Mucosa of stomach (tissue), 1 donor: ENCODE results near the gene UTP4.

Source experiments
- H3K27me3 ChIP-seq: one replicate; pipeline ENCODE4 v1.7.0; 2013; ENCODE audit warnings: mild to moderate bottlenecking, low read length; ENCODE audit not compliant: control insufficient read depth, insufficient read depth
- H3K36me3 ChIP-seq: one replicate; pipeline ENCODE4 v1.7.0; 2013; ENCODE audit warnings: low read length; ENCODE audit not compliant: control insufficient read depth, insufficient read depth
- H3K4me1 ChIP-seq: one replicate; pipeline ENCODE4 v1.7.0; 2013; ENCODE audit warnings: mild to moderate bottlenecking, low read length; ENCODE audit not compliant: control insufficient read depth, insufficient read depth
- H3K4me3 ChIP-seq: one replicate; pipeline ENCODE4 v1.7.0; 2013; ENCODE audit warnings: low read length
- H3K9ac ChIP-seq: one replicate; pipeline ENCODE4 v1.7.0; 2013; ENCODE audit warnings: mild to moderate bottlenecking, low read length, moderate library complexity
- H3K9me3 ChIP-seq: one replicate; pipeline ENCODE4 v1.7.0; 2013; ENCODE audit warnings: mild to moderate bottlenecking, low read length, moderate library complexity; ENCODE audit not compliant: control insufficient read depth
- donor health status: Pancreatic carcinoma.

The UTP4 gene

DNA sequence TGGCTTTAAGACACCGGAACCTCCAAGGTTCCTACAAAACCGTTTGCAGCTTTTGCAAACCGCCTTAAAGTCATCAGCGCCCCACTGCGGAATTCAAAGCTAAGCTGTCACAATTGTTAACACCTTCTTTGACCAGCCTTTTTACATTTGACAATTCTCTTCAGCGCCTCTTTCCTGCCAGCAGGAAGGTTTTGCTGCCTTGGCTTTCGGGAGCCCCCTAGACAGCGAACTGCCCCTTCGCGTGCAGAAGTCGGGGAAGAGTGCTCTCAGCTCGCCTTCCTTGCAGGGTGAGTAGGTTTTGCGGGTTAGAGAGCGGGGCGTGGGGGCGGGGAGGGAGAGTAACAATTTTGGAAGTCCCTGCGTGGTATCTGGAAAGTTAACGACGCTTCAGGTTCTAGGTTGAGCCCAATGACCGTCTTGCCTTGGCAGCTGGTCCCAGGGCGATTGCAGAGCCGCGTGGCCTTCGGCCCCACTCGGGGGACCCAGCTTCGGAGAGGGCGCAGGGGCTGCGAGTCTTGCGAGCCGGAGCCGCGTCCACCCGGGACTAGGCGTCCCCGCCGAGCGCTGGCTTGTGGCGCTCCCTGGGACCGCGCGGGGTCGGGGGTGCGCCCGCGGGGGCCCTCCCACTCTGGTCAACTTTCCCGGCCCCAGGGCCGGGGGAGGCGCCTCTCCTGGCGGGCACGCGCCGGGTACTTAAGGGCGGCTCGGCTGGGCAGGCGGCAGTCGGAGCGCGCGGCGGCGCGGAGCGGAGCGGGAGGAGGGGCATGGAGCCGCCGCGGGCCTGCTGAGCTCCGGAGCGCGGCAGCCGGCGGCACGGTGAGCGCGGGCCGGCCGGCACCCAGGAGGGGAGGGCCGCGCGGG, 26.7 kb upstream of the UTP4 start, which contains the start of gene HAS3:
HAS3 (plus strand) TSS at position 153 of the 861 bp plus-strand sequence. CDS start 3,743 bp downstream, outside the sequence.
- H3K9ac ChIP-seq: peak within 1 kb of the TSS; percentile 41
- H3K27me3 ChIP-seq: peaks cover 28% of the 10 kb centered on the region
- peaks cover 24% of the 10 kb centered on the region for H3K4me1 ChIP-seq
- peak within 1 kb of the TSS; percentile 36 for H3K4me3 ChIP-seq
- no peaks in the 10 kb centered on the region for H3K36me3 ChIP-seq
- no peaks in the 10 kb centered on the region for H3K9me3 ChIP-seq

DNA sequence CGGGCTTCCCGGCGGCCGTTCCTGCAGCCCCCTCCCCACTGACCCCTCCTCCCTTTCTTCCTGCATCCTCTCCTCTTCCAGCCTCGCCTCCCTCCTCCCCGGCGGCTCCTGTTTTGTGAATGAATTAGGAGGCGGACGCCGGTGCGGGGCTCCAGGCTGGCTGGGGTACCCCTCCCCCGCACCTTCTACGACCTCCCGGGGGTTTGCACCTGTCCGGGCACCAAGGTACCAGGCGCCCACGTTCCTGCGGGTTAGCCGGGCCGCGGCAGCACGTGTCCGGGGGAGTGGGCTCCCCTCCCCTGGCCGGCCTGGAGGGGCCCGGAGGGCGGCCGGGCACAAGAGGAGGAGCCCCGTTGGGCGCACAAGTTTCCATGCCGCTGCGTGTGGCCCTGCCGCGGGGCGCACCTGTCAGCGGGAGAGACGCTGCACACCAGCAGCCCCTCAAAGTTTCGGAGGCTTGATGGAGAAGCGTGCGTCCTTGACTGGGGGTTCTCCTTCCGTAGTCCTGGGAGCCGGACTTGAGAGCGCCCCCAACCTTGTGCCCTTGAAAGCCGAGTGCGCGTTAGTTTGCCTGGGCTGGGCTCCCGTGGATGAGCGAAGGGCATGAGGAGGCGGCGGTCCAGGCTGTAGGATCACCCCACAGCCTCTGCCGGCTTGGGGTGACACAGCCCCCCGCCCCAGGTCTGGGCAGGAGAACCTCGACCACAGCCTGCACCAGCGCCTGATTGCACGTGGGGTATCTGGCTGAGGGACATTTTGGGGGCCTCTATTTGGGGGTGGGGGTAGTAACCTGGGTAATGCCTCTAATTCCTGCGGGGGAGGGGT, 25.7 kb upstream of the UTP4 start:
- Histone ChIP-seq H3K36me3 (no peaks in the 10 kb centered on the region), H3K27me3 (peaks cover 25% of the 10 kb centered on the region), H3K4me1 (peaks cover 24% of the 10 kb centered on the region), H3K4me3 (peak overlapping the region; percentile 28), H3K9me3 (no peaks in the 10 kb centered on the region), H3K9ac (peak overlapping the region; percentile 39)

DNA sequence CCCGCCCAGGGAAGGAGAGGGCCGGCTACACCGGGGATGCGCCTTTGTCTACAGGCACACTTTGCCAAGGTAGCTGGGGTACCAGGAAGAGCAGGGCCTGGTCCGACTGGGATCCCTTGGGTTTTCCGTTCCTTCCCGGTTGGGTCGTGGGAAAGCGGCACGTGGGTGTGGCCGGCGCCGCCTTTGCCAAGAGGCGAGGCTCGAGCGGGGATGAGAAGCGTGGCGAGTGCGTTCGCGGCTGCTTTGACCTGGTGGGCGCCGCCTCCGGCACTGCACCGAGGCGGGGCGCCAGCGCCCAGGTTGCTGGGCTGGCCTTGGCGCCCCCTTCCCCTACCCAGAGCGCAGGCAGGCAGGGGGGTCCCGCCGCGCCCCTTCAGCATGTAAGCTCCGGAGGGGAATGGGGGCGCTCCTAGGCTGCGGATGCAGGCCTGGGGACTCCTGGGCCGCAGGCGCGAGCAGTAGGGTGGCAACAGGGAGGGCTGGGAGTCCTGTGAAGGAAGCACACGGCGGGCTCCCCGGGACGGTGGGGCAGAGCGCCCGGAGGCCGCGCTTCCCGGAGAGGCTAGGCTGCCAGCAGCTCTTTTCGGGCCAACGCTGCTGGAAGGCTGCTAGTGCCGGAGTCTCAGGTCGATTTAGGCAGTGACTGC, 25.0 kb upstream of the UTP4 start:
- H3K9me3 ChIP-seq: no peaks in the 10 kb centered on the region
- H3K9ac ChIP-seq: peak overlapping the region; percentile 39

DNA sequence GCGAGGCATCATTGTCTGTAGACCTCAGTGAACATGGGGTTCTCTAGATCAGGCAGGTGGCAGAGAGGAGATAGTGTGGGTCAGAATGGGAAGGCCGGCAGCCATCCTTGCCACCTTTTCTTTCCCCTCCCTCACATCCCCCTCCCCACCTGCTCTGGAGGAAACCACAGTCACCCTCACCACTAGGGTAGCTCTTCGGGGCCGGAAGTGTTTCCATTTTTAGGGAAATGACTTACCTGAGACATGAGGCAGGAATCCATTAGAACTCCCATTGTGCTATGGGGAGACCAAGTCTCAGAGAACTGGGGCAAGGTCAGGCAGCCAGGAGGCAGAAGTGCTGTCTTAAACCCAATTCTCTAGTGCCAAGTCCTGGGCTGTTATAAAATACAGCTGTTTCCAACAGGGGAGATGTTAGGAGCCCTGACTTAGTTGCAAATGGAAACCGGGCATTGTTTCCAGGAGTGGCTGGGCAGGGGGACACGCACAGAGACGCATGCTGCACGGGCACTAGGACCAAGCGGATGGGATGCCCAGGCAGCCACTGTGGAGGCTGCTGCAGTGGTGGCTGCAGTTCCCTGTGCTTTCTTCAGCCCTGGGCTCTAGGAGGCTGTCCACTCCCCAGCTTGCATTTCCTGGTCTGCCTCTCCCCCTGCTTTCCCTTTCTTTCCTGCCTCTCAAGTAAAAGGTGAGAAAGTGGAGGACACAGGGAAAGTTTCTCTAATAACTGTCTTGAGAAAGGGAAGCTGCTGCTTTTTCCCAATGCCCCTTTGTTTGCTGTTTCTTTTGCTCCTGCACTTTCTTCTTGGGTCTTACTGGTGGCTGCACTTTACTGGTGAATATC, 24.2 kb upstream of the UTP4 start:
- H3K9ac ChIP-seq: no peak overlapping the region
- H3K4me1 ChIP-seq: peaks cover 31% of the 10 kb centered on the region
- H3K27me3 ChIP-seq: peaks cover 25% of the 10 kb centered on the region
- H3K36me3 ChIP-seq: no peaks in the 10 kb centered on the region
- no peaks in the 10 kb centered on the region for H3K9me3 ChIP-seq
- H3K4me3 ChIP-seq: no peak overlapping the region

More for the DNA sequence above, 25.0 kb upstream of the UTP4 start:
- peak overlapping the region; percentile 28 for H3K4me3 ChIP-seq
- H3K4me1 ChIP-seq: peaks cover 26% of the 10 kb centered on the region
- no peaks in the 10 kb centered on the region for H3K36me3 ChIP-seq
- peaks cover 25% of the 10 kb centered on the region for H3K27me3 ChIP-seq

DNA sequence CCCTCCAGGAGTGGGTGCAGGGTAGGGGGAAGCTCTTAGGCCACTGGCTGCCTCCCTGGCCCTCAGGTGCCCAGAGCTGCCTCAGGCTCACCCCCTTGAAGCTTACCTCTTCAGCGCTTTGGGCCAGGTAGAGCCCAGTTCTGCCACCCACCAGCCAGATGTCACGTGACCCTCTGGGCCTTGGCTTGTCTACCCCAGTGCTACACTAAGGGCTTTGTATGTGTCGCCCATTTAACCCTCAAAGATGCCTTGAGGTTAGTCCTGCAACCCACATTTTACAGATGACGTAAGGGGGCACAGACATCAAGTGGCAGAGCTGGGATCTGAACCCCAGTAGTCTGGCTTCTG, 23.6 kb upstream of the UTP4 start:
- Histone ChIP-seq H3K9me3 (no peaks in the 10 kb centered on the region), H3K4me1 (peaks cover 31% of the 10 kb centered on the region), H3K36me3 (no peaks in the 10 kb centered on the region), H3K9ac (no peak overlapping the region), H3K27me3 (peaks cover 25% of the 10 kb centered on the region), H3K4me3 (no peak overlapping the region)

DNA sequence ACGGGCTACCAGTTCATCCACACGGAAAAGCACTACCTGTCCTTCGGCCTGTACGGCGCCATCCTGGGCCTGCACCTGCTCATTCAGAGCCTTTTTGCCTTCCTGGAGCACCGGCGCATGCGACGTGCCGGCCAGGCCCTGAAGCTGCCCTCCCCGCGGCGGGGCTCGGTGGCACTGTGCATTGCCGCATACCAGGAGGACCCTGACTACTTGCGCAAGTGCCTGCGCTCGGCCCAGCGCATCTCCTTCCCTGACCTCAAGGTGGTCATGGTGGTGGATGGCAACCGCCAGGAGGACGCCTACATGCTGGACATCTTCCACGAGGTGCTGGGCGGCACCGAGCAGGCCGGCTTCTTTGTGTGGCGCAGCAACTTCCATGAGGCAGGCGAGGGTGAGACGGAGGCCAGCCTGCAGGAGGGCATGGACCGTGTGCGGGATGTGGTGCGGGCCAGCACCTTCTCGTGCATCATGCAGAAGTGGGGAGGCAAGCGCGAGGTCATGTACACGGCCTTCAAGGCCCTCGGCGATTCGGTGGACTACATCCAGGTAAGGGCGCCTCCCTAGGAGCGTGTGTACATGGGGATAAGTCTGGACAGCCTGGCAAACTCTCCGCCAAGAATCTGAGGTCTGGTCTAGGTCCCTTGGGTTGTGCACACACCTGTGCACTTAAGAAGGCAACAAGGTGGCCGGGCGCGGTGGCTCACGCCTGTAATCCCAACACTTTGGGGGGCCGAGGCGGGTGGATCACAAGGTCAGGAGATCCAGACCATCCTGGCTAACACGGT, 22.8 kb upstream of the UTP4 start:
- Histone ChIP-seq H3K4me1 (peaks cover 31% of the 10 kb centered on the region), H3K36me3 (no peaks in the 10 kb centered on the region), H3K9ac (no peak overlapping the region), H3K27me3 (peaks cover 25% of the 10 kb centered on the region), H3K4me3 (no peak overlapping the region), H3K9me3 (no peaks in the 10 kb centered on the region)

DNA sequence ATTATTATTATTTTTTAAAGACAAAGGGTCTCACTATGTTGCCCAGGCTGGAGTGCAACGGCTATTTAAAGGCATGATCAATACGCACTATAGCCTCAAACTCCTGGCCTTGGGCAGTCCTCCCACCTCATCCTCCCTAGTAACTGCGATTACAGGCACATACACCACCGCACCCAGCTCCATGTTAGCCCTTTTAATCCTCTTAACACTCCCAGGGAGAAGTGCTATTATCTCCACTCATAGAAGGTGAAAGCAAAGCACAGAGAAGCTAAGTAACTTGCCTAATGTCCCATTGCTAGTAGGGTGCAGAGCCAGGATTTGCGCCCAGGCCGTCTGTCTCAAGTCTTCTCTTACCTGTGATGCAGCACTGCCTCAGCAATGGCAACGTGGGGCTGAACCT, 22.0 kb upstream of the UTP4 start:
- Histone ChIP-seq H3K27me3 (peaks cover 25% of the 10 kb centered on the region), H3K36me3 (no peaks in the 10 kb centered on the region), H3K4me3 (no peak overlapping the region), H3K4me1 (peaks cover 31% of the 10 kb centered on the region), H3K9ac (no peak overlapping the region), H3K9me3 (no peaks in the 10 kb centered on the region)

DNA sequence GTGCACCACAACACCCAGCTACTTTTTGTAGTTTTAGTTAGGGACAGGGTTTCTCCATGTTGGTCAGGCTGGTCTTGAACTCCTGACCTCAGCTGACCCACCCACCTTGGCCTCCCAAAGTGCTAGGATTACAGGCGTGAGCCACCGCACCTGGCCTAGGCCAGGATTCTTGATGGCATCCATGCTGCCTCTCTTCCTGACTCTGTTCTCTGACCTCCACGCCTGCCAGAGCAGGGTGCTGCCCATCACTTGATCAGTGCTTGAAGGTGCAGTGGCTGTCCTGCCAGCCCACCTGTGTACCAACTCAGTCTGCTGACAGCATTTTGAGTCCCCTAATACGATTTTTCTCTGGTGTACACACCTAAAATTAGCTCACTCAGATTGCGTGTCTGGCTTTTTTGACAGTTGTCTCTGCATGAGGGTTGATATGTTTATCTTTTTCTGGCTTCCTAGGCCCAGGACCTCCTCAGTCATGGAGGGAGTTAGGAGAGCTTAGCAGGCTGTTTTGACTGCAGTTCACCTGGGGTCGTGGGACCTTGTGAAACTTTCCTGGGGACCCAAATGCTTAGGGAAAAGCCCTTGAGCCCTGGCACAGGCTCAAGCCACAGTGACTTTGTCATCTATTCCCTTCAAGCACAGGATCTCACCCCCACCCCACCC, 21.1 kb upstream of the UTP4 start:
- Histone ChIP-seq H3K36me3 (no peaks in the 10 kb centered on the region), H3K9ac (no peak overlapping the region), H3K9me3 (no peaks in the 10 kb centered on the region), H3K27me3 (peaks cover 25% of the 10 kb centered on the region), H3K4me3 (no peak overlapping the region), H3K4me1 (peaks cover 27% of the 10 kb centered on the region)

DNA sequence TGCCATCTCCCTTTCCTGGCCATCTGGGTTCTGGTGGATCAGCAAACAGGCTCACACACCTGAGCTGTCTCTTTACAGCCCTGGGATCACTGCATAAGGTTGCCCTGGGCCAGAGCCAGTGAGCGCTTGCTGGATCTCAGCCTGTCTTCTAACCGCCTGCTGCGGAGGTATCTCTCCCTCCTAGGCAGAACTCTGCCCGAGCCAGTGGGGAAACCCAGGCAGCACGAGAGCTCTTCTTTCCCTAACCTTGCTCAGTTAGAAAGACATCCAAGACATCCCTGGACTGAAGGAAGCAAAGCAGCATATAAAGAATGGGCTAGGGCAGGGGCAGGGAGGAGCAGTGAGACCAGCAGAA, 20.6 kb upstream of the UTP4 start:
- H3K27me3 ChIP-seq: peaks cover 21% of the 10 kb centered on the region
- H3K9me3 ChIP-seq: no peaks in the 10 kb centered on the region
- H3K4me3 ChIP-seq: no peak overlapping the region
- no peaks in the 10 kb centered on the region for H3K36me3 ChIP-seq
- H3K9ac ChIP-seq: no peak overlapping the region
- H3K4me1 ChIP-seq: peaks cover 23% of the 10 kb centered on the region

DNA sequence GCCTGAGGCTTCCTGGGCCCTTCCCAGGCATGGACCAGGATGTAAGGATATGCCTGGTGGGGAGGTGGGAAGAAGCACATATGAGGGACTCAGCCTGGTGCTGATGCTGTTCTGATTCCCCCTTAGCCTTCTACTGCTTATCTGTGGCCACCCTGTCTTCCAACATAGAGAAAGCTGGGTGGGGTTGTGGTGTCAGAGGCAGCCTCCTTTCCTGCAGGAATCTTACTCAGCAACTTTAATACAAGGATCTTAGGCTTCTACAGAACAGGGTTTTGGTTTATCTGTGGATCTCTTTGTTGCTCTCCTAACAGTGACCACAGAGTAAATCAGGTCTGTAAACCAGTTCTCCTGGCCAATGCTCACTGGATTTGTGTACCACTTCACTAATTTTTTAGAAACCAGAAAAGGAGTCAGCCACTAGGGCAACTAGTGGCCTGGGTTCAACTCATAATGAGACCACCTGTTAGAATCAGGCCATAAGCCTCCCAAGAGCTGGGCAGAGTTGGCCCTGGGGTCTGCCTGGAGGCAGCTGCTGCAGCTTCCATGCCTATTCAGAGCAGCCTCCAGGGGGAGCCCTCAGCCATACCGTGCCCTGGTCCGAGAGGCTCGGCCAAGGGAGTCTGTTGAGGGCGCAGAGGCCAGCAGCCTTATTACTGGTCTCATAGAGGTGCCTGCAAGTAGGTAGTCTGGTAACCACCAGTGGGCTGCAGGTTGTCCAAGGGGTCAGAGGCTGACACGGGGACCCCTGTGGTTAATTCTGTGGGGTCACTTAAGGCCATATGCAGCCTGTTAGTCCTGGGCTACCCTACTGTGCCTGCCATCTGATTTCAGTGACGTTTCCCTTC, 19.9 kb upstream of the UTP4 start:
- Histone ChIP-seq H3K9me3 (no peaks in the 10 kb centered on the region), H3K36me3 (no peaks in the 10 kb centered on the region), H3K9ac (no peak overlapping the region)

More for the DNA sequence above, 19.9 kb upstream of the UTP4 start:
- Histone ChIP-seq H3K4me3 (no peak overlapping the region), H3K4me1 (peaks cover 16% of the 10 kb centered on the region), H3K27me3 (peaks cover 15% of the 10 kb centered on the region)
